AG09309 (cell line): ENCODE measurements around the gene DOCK7.
"Not testable (repeated sequence)": the region's sequence is repeated elsewhere in the genome, so short reads cannot be mapped to it uniquely, and the experiment has no call there.

Experiments
- DNase-seq: peaks from one replicate; pipeline ENCODE4 v3.0.0-alpha.2; 2010; ENCODE audit warnings: low read depth
- H3K4me3 ChIP-seq: 2 replicates; pipeline ENCODE4 v1.5.1; 2011; ENCODE audit warnings: mild to moderate bottlenecking, low read depth, low read length, moderate library complexity; ENCODE audit not compliant: control insufficient read depth
- CTCF ChIP-seq: IDR thresholded peaks from 2 replicates; pipeline ENCODE4 v1.5.1; 2011; ENCODE audit warnings: mild to moderate bottlenecking, low read depth, low read length, inconsistent platforms; ENCODE audit not compliant: insufficient read depth, control insufficient read depth; ENCODE audit errors: missing control alignments

DOCK7 gene

GRCh38 chr1:62613325-62613727, 74.9 kb downstream of the DOCK7 start:
- no peak overlapping the region for H3K4me3 ChIP-seq
- TF ChIP-seq CTCF = no peak
- no peak for DNase-seq

GRCh38 chr1:62612770-62613169, 75.4 kb downstream of the DOCK7 start:
- no peak overlapping the region for H3K4me3 ChIP-seq
- no peak for DNase-seq

GRCh38 chr1:62610588-62610987, 77.6 kb downstream of the DOCK7 start:
- DNase-seq, H3K4me3 ChIP-seq: not testable (repeated sequence)

More at GRCh38 chr1:62612770-62613169, 75.4 kb downstream of the DOCK7 start:
- TF ChIP-seq CTCF = no peak

GRCh38 chr1:62608905-62609304, 79.3 kb downstream of the DOCK7 start:
- no peak for TF ChIP-seq CTCF
- H3K4me3 ChIP-seq = no peak overlapping the region
- no peak for DNase-seq

- DNase-seq = no peak
- H3K4me3 ChIP-seq = no peak overlapping the region
- TF ChIP-seq CTCF = no peak
These were observed 86.7 kb downstream of the DOCK7 start for GRCh38 chr1:62601457-62601856.

GRCh38 chr1:62599044-62599443, 89.1 kb downstream of the DOCK7 start:
- DNase-seq = no peak
- no peak for TF ChIP-seq CTCF
- H3K4me3 ChIP-seq = no peak overlapping the region

GRCh38 chr1:62597281-62597680, 90.9 kb downstream of the DOCK7 start, which contains the start of gene ANGPTL3:
TSS of gene ANGPTL3 (plus strand) at chr1:62597520. CDS start at chr1:62597567, 47 bp downstream.
- no peak for TF ChIP-seq CTCF

GRCh38 chr1:62595647-62596046, 92.5 kb downstream of the DOCK7 start:
- no peak for DNase-seq
- no peak for TF ChIP-seq CTCF
- H3K4me3 ChIP-seq = no peak overlapping the region

More at GRCh38 chr1:62597281-62597680, 90.9 kb downstream of the DOCK7 start, which contains the start of gene ANGPTL3:
- DNase-seq = no peak
- H3K4me3 ChIP-seq = no peak within 1 kb of the TSS
